Measurements from ENCODE around the gene TMIE. TPM values are rescaled to one million over a fixed set of nuclear protein-coding genes. Genes with fewer than 3 reads are reported as not detected.

Gene TMIE
- total and polyA plus RNA-seq, 10 of the 15 experiments (the other 5 are each of a cell fraction or from before 2014, with no cell fraction given) = not detected

DNA sequence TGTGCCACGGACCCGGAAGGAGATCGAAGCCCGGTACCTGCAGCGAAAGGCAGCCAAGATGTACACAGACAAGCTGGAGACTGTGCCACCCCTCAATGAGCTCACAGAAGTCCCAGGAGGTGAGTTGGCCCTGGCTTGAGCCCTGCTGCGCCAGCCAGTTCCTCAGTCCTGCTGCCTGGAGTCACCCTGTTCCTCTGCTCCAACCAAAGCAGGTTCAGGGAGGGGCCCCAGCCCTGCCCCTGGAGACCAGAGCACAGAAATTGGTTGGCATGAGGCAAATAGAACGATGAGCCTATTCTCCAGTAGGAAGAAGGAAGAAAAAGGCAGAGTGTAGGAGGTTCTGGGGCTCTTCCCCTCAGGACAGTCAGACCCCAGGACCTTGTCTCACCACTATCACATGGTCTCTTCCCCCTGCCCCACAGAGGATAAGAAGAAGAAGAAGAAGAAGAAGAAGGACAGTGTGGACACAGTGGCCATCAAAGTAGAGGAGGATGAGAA, 8.0 kb downstream of the TMIE start:
- ChIA-PET CTCF (interaction anchor here (0.9 to 1.6 kb wide), 4 partner anchors 9 to 204 kb away, joined by 3 to 5 read pairs (median 4); no protein-coding TSS in a partner anchor), SMC1A (ENCODE audit: uncharacterized antibody, unreplicated experiment) (no interaction called here), RAD21 (ENCODE audit: unreplicated experiment) (interaction anchor here (0.9 to 1.9 kb wide), 3 partner anchors 158 to 200 kb away, joined by 3 to 6 read pairs (median 3); no protein-coding TSS in a partner anchor), POLR2A (no interaction called here)
- no peaks in the 10 kb centered on the region for H3K36me3 ChIP-seq (ENCODE audit: control insufficient read depth in 2 of 2, insufficient read depth in 2 of 2, low read length in 1 of 2)
- H3K4me1 ChIP-seq (ENCODE audit: control insufficient read depth, insufficient read depth, low read length) = peaks cover 12% of the 10 kb centered on the region
- H3K9ac ChIP-seq (ENCODE audit: control insufficient read depth, insufficient read depth, low read length) = no peak overlapping the region
- 49% methylated on average over 7 of the region's 7 CpGs for WGBS (ENCODE audit: insufficient coverage, insufficient replicate concordance, low lambda C conversion rate, missing lambda C conversion rate)
- DNase-seq (ENCODE audit: low read depth, low spot score) = no peak
- H3K9me3 ChIP-seq (replicated peaks; ENCODE audit: control insufficient read depth, insufficient read depth, low read length) = no peaks in the 10 kb centered on the region
- no peak overlapping the region for H3K4me3 ChIP-seq
- TF ChIP-seq, protein P1, sequence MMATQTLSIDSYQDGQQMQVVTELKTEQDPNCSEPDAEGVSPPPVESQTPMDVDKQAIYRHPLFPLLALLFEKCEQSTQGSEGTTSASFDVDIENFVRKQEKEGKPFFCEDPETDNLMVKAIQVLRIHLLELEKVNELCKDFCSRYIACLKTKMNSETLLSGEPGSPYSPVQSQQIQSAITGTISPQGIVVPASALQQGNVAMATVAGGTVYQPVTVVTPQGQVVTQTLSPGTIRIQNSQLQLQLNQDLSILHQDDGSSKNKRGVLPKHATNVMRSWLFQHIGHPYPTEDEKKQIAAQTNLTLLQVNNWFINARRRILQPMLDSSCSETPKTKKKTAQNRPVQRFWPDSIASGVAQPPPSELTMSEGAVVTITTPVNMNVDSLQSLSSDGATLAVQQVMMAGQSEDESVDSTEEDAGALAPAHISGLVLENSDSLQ (IDR thresholded peaks at IDR 0.05) = no peak
- TF ChIP-seq, protein P2, sequence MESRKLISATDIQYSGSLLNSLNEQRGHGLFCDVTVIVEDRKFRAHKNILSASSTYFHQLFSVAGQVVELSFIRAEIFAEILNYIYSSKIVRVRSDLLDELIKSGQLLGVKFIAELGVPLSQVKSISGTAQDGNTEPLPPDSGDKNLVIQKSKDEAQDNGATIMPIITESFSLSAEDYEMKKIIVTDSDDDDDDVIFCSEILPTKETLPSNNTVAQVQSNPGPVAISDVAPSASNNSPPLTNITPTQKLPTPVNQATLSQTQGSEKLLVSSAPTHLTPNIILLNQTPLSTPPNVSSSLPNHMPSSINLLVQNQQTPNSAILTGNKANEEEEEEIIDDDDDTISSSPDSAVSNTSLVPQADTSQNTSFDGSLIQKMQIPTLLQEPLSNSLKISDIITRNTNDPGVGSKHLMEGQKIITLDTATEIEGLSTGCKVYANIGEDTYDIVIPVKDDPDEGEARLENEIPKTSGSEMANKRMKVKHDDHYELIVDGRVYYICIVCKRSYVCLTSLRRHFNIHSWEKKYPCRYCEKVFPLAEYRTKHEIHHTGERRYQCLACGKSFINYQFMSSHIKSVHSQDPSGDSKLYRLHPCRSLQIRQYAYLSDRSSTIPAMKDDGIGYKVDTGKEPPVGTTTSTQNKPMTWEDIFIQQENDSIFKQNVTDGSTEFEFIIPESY (IDR thresholded peaks at IDR 0.05) = no peak
- no peak for TF ChIP-seq NFXL1 (IDR thresholded peaks at IDR 0.05; ENCODE audit: borderline replicate concordance)
- TF ChIP-seq CHD2 (IDR thresholded peaks at IDR 0.05; ENCODE audit: borderline replicate concordance, low read depth, low read length) = no peak
- no peak for TF ChIP-seq HCFC1 (IDR thresholded peaks at IDR 0.05; ENCODE audit: low read length)
- TF ChIP-seq FOXM1 (IDR thresholded peaks at IDR 0.05; ENCODE audit: low read depth, low read length) = no peak
- no peak for TF ChIP-seq SPI1 (IDR thresholded peaks at IDR 0.05; ENCODE audit: borderline replicate concordance, insufficient read depth, low read depth, low read length)
- H3K79me2 ChIP-seq (ENCODE audit: control insufficient read depth, insufficient read depth, low read length) = no peaks in the 10 kb centered on the region
- no peak for ATAC-seq
- no TSS peak for BruUV-seq (replicated peaks)
- intact Hi-C loops (cut with micrococcal nuclease; ENCODE audit: unreplicated experiment) = loop anchor here (10.0 kb wide), 1 partner anchor 306 kb away; no protein-coding TSS in a partner anchor
- no peak overlapping the region for H3K4me2 ChIP-seq (ENCODE audit: control insufficient read depth, insufficient read depth)
- H3K27me3 ChIP-seq (replicated peaks in 1 of 2; ENCODE audit: control insufficient read depth in 2 of 2, insufficient read depth in 2 of 2, low read length in 1 of 2) = no peaks in the 10 kb centered on the region
- in situ Hi-C loops (cut with MboI) = no loop called here
- no peak for FAIRE-seq
- H3K27ac ChIP-seq (ENCODE audit: control insufficient read depth, insufficient read depth) = no peak overlapping the region
- no peaks in the 10 kb centered on the region for H4K20me1 ChIP-seq (ENCODE audit: control insufficient read depth, insufficient read depth)
- H2AFZ ChIP-seq (ENCODE audit: control insufficient read depth, low read depth, low read length) = no peak overlapping the region

Measured in GM12878 (cell line).